SU-DHL-6 (cell line): ENCODE results near the gene OBSCN.
"Not testable (repeated sequence)": the region's sequence is repeated elsewhere in the genome, so short reads cannot be mapped to it uniquely, and the experiment has no call there.

Experiments
- H2AFZ ChIP-seq: fragments of 200-600 bp; sonication (generic); 2 replicates; pipeline ENCODE4 v1.6.1; 2014; ENCODE audit warnings: low read depth, mild to moderate bottlenecking, moderate library complexity, mixed read lengths, antibody characterized with exemption, low read length; ENCODE audit not compliant: severe bottlenecking
- H3F3A ChIP-seq: fragments of 200-600 bp; shearing (Covaris generic); 2 replicates; pipeline ENCODE4 v1.6.0; 2016; ENCODE audit warnings: antibody characterized with exemption, mild to moderate bottlenecking; ENCODE audit not compliant: insufficient read depth
- H3K27ac ChIP-seq: fragments of 200-600 bp; sonication (generic); 2 replicates; pipeline ENCODE4 v1.5.1; 2016; ENCODE audit warnings: low read depth, mild to moderate bottlenecking, low read length, moderate library complexity, mixed read lengths
- H3K27me3 ChIP-seq: fragments of 200-600 bp; sonication (generic), shearing (Covaris generic); 2 replicates; pipeline ENCODE4 v1.6.0; 2014; ENCODE audit warnings: mild to moderate bottlenecking, low read length
- H3K36me3 ChIP-seq: fragments of 200-600 bp; sonication (generic); 2 replicates; pipeline ENCODE4 v1.6.1; 2014; ENCODE audit warnings: mild to moderate bottlenecking, low read length, mixed read lengths
- H3K4me2 ChIP-seq: fragments of 300-600, 200-600 bp; shearing (Covaris generic), sonication (generic); 2 replicates; pipeline ENCODE4 v1.6.0; 2014; ENCODE audit warnings: low read length, low read depth, mild to moderate bottlenecking; ENCODE audit not compliant: poor library complexity, severe bottlenecking
- H3K4me3 ChIP-seq: fragments of 200-600 bp; sonication (generic); 2 replicates; pipeline ENCODE4 v1.5.1; 2014; ENCODE audit warnings: antibody characterized with exemption, low read length, mild to moderate bottlenecking, mixed read lengths; ENCODE audit not compliant: insufficient read depth, poor library complexity, severe bottlenecking
- H3K79me2 ChIP-seq: fragments of 200-600 bp; sonication (generic); 2 replicates; pipeline ENCODE4 v1.6.1; 2014; ENCODE audit warnings: mild to moderate bottlenecking, low read length, moderate library complexity; ENCODE audit not compliant: insufficient read depth
- H3K9ac ChIP-seq: fragments of 200-600 bp; sonication (generic); 2 replicates; pipeline ENCODE4 v1.7.0; 2014; ENCODE audit warnings: mild to moderate bottlenecking, low read length
- H3K9me2 ChIP-seq: fragments of 200-600 bp; sonication (generic); replicated peaks from 2 replicates; pipeline ENCODE4 v1.6.1; 2014; ENCODE audit warnings: low read length; ENCODE audit not compliant: insufficient read depth
- H3K9me3 ChIP-seq: fragments of 200-600 bp; sonication (generic); 2 replicates; pipeline ENCODE4 v1.6.1; 2014; ENCODE audit warnings: low read length, mixed read lengths; ENCODE audit not compliant: insufficient read depth
- H4K20me1 ChIP-seq: fragments of 200-600 bp; sonication (generic); 2 replicates; pipeline ENCODE4 v1.6.1; 2014; ENCODE audit warnings: low read depth, mild to moderate bottlenecking, antibody characterized with exemption, low read length, moderate library complexity, mixed read lengths
- CTCF ChIP-seq: fragments of 200-600 bp; sonication (generic); IDR thresholded peaks from one replicate; pipeline ENCODE4 v1.5.1; 2017; ENCODE audit warnings: antibody characterized with exemption, mild to moderate bottlenecking, low read length, moderate library complexity; ENCODE audit not compliant: insufficient read depth, poor library complexity, severe bottlenecking
- EZH2phosphoT487 ChIP-seq: fragments of 200-600 bp; sonication (generic), shearing (Covaris generic); conservative IDR thresholded peaks from 2 replicates; pipeline ENCODE4 v1.6.1; 2018; ENCODE audit warnings: mild to moderate bottlenecking, antibody characterized with exemption, low read length, moderate library complexity, mixed read lengths

The OBSCN gene

GRCh38 chr1:228265167-228265566, 57.3 kb downstream of the OBSCN start:
- Histone ChIP-seq H3K9me2 (no peaks in the 10 kb centered on the region), H3K27ac (no peak overlapping the region), H4K20me1 (no peaks in the 10 kb centered on the region), H2AFZ (no peak overlapping the region), H3K9me3 (peaks cover 14% of the 10 kb centered on the region; the same call in 1 of the 2 replicates), H3K36me3 (no peaks in the 10 kb centered on the region), H3K4me3 (no peak overlapping the region), H3F3A (no peaks in the 10 kb centered on the region), H3K27me3 (no peaks in the 10 kb centered on the region), H3K4me2 (no peak overlapping the region), H3K79me2 (no peaks in the 10 kb centered on the region), H3K9ac (no peak overlapping the region)
- TF ChIP-seq CTCF (no peak), EZH2phosphoT487 (no peak)

DNA sequence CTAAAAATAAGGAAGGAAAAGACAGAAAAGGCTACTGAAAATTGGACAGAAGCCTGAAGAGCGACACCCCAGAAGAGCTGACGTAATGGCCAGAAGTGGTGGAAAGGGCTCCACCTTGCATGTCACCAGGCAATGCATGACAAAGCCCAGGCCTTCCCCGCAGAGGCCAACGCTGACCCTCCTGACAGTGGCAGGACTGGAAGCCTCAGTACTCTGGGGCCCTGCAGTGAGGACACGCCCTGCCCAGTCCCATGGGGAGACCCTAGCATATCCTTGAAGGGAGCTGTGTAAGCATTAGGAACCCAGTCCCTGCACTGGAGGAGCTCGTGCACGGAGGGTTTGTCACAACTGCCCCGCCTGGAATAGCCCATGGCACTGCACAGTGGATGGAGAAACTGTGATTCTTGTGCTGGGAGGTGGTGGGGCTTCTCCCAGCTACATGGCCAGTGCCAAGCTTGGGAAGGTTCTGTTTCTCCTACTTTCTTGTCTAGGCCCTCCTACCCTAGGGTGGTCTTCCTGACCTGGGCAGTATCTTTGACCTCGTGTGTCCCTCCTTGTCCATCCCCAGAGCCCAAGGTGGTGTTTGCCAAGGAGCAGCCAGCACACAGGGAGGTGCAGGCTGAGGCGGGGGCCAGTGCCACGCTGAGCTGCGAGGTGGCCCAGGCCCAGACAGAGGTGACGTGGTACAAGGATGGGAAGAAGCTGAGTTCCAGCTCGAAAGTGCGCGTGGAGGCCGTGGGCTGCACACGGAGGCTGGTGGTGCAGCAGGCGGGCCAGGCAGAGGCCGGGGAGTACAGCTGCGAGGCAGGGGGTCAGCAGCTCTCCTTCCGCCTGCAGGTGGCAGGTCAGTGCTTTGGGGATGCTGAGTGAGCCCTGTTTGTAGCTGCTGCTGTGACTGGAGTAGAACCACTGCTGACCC, 60.4 kb downstream of the OBSCN start:
- Histone ChIP-seq H3K9me3 (no peaks in the 10 kb centered on the region), H3K79me2 (no peaks in the 10 kb centered on the region), H3K27me3 (no peaks in the 10 kb centered on the region), H3F3A (no peaks in the 10 kb centered on the region), H3K4me2 (no peak overlapping the region), H3K4me3 (no peak overlapping the region), H3K36me3 (no peaks in the 10 kb centered on the region), H3K27ac (no peak overlapping the region), H4K20me1 (no peaks in the 10 kb centered on the region), H2AFZ (no peak overlapping the region), H3K9me2 (no peaks in the 10 kb centered on the region), H3K9ac (no peak overlapping the region)
- no peak for TF ChIP-seq CTCF
- no peak for TF ChIP-seq EZH2phosphoT487

GRCh38 chr1:228268881-228269265, 61.0 kb downstream of the OBSCN start:
- Histone ChIP-seq H3K79me2 (no peaks in the 10 kb centered on the region), H3K27me3 (no peaks in the 10 kb centered on the region), H3K9ac (no peak overlapping the region), H3F3A (no peaks in the 10 kb centered on the region), H3K36me3 (no peaks in the 10 kb centered on the region), H3K4me3 (no peak overlapping the region), H3K4me2 (no peak overlapping the region), H4K20me1 (no peaks in the 10 kb centered on the region), H3K27ac (no peak overlapping the region), H3K9me3 (no peaks in the 10 kb centered on the region), H3K9me2 (no peaks in the 10 kb centered on the region), H2AFZ (no peak overlapping the region)
- TF ChIP-seq EZH2phosphoT487 (no peak), CTCF (no peak)

DNA sequence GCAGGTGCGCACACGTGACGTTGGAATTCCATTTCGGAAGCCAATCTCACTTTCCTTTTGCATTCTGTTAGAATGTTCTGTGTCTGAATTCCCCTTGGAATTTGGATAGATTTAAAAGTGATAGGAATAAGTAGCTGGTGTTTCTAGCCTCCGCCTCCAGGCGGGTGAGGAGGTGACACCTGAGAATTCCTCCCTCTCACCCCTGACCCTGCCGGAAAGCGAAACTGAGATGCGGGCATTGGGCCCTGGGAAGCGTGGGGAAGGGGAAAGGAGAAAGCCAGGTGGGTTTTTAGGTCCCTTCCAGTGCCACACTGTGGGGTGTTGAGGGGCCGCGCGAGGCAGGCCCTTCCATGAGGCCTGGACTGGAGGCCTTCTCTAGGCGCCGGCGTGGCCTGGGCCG, 61.6 kb downstream of the OBSCN start:
- not testable (repeated sequence) for H3K27ac ChIP-seq, H2AFZ ChIP-seq, H3K9me2 ChIP-seq, H4K20me1 ChIP-seq, H3F3A ChIP-seq, H3K4me2 ChIP-seq, H3K36me3 ChIP-seq, H3K27me3 ChIP-seq, H3K9me3 ChIP-seq, H3K9ac ChIP-seq, H3K79me2 ChIP-seq, H3K4me3 ChIP-seq
